Breast epithelium (tissue), 3 donors: Measurements from ENCODE around the gene NGDN.

Source experiments
- POLR2A ChIP-seq: fragments of 450-650 bp; IDR thresholded peaks from one replicate; pipeline ENCODE4 v1.6.1; 2016; ENCODE audit warnings: antibody characterized with exemption, mild to moderate bottlenecking, moderate library complexity
- POLR2AphosphoS5 ChIP-seq, 3 donors: sonication (generic); formaldehyde crosslinking; IDR thresholded peaks; one replicate each; pipeline ENCODE4 v1.6.1; 2017; ENCODE audit warnings: antibody characterized with exemption in 3 of 3
- TF ChIP-seq, protein P1 (sequence below), 3 donors: fragments of 450-650 bp; IDR thresholded peaks; one replicate each; pipeline ENCODE4 v1.5.1; 2016 to 2017; ENCODE audit warnings: antibody characterized with exemption in 3 of 3, mild to moderate bottlenecking in 3 of 3, moderate library complexity in 3 of 3

- TF ChIP-seq, protein P1, sequence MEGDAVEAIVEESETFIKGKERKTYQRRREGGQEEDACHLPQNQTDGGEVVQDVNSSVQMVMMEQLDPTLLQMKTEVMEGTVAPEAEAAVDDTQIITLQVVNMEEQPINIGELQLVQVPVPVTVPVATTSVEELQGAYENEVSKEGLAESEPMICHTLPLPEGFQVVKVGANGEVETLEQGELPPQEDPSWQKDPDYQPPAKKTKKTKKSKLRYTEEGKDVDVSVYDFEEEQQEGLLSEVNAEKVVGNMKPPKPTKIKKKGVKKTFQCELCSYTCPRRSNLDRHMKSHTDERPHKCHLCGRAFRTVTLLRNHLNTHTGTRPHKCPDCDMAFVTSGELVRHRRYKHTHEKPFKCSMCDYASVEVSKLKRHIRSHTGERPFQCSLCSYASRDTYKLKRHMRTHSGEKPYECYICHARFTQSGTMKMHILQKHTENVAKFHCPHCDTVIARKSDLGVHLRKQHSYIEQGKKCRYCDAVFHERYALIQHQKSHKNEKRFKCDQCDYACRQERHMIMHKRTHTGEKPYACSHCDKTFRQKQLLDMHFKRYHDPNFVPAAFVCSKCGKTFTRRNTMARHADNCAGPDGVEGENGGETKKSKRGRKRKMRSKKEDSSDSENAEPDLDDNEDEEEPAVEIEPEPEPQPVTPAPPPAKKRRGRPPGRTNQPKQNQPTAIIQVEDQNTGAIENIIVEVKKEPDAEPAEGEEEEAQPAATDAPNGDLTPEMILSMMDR (IDR thresholded peaks at IDR 0.05), result no peak
- no peak for TF ChIP-seq POLR2A
- no peak for TF ChIP-seq POLR2AphosphoS5 (IDR thresholded peaks at IDR 0.05)
Observed at GRCh38 chr14:23421594-23421993, 47.9 kb upstream of the NGDN start.
